ENCODE measurements around the gene PHF2.

- TF ChIP-seq CTCF (IDR thresholded peaks at IDR 0.05) (no peak), POLR2A (IDR thresholded peaks at IDR 0.05) (no peak)
Observed at GRCh38 chr9:93574900-93575795, 1.2 kb upstream of the PHF2 start.

Measured in breast epithelium (tissue), 3 donors.